SU-DHL-6 (cell line): ENCODE data around the gene NBEA.

Source experiments
- H2AFZ ChIP-seq: fragments of 200-600 bp; sonication (generic); 2 replicates; pipeline ENCODE4 v1.6.1; 2014; ENCODE audit warnings: low read depth, mild to moderate bottlenecking, moderate library complexity, mixed read lengths, antibody characterized with exemption, low read length; ENCODE audit not compliant: severe bottlenecking
- H3F3A ChIP-seq: fragments of 200-600 bp; shearing (Covaris generic); 2 replicates; pipeline ENCODE4 v1.6.0; 2016; ENCODE audit warnings: antibody characterized with exemption, mild to moderate bottlenecking; ENCODE audit not compliant: insufficient read depth
- H3K27ac ChIP-seq: fragments of 200-600 bp; sonication (generic); 2 replicates; pipeline ENCODE4 v1.5.1; 2016; ENCODE audit warnings: low read depth, mild to moderate bottlenecking, low read length, moderate library complexity, mixed read lengths
- H3K27me3 ChIP-seq: fragments of 200-600 bp; sonication (generic), shearing (Covaris generic); 2 replicates; pipeline ENCODE4 v1.6.0; 2014; ENCODE audit warnings: mild to moderate bottlenecking, low read length
- H3K36me3 ChIP-seq: fragments of 200-600 bp; sonication (generic); 2 replicates; pipeline ENCODE4 v1.6.1; 2014; ENCODE audit warnings: mild to moderate bottlenecking, low read length, mixed read lengths
- H3K4me2 ChIP-seq: fragments of 300-600, 200-600 bp; shearing (Covaris generic), sonication (generic); 2 replicates; pipeline ENCODE4 v1.6.0; 2014; ENCODE audit warnings: low read length, low read depth, mild to moderate bottlenecking; ENCODE audit not compliant: poor library complexity, severe bottlenecking
- H3K4me3 ChIP-seq: fragments of 200-600 bp; sonication (generic); 2 replicates; pipeline ENCODE4 v1.5.1; 2014; ENCODE audit warnings: antibody characterized with exemption, low read length, mild to moderate bottlenecking, mixed read lengths; ENCODE audit not compliant: insufficient read depth, poor library complexity, severe bottlenecking
- H3K79me2 ChIP-seq: fragments of 200-600 bp; sonication (generic); 2 replicates; pipeline ENCODE4 v1.6.1; 2014; ENCODE audit warnings: mild to moderate bottlenecking, low read length, moderate library complexity; ENCODE audit not compliant: insufficient read depth
- H3K9ac ChIP-seq: fragments of 200-600 bp; sonication (generic); 2 replicates; pipeline ENCODE4 v1.7.0; 2014; ENCODE audit warnings: mild to moderate bottlenecking, low read length
- H3K9me2 ChIP-seq: fragments of 200-600 bp; sonication (generic); replicated peaks from 2 replicates; pipeline ENCODE4 v1.6.1; 2014; ENCODE audit warnings: low read length; ENCODE audit not compliant: insufficient read depth
- H3K9me3 ChIP-seq: fragments of 200-600 bp; sonication (generic); 2 replicates; pipeline ENCODE4 v1.6.1; 2014; ENCODE audit warnings: low read length, mixed read lengths; ENCODE audit not compliant: insufficient read depth
- H4K20me1 ChIP-seq: fragments of 200-600 bp; sonication (generic); 2 replicates; pipeline ENCODE4 v1.6.1; 2014; ENCODE audit warnings: low read depth, mild to moderate bottlenecking, antibody characterized with exemption, low read length, moderate library complexity, mixed read lengths
- EZH2phosphoT487 ChIP-seq: fragments of 200-600 bp; sonication (generic), shearing (Covaris generic); conservative IDR thresholded peaks from 2 replicates; pipeline ENCODE4 v1.6.1; 2018; ENCODE audit warnings: mild to moderate bottlenecking, antibody characterized with exemption, low read length, moderate library complexity, mixed read lengths
- TF ChIP-seq, protein P1 (sequence below): fragments of 200-600 bp; sonication (generic); IDR thresholded peaks from one replicate; pipeline ENCODE4 v1.5.1; 2017; ENCODE audit warnings: antibody characterized with exemption, mild to moderate bottlenecking, low read length, moderate library complexity; ENCODE audit not compliant: insufficient read depth, poor library complexity, severe bottlenecking

The NBEA gene

DNA sequence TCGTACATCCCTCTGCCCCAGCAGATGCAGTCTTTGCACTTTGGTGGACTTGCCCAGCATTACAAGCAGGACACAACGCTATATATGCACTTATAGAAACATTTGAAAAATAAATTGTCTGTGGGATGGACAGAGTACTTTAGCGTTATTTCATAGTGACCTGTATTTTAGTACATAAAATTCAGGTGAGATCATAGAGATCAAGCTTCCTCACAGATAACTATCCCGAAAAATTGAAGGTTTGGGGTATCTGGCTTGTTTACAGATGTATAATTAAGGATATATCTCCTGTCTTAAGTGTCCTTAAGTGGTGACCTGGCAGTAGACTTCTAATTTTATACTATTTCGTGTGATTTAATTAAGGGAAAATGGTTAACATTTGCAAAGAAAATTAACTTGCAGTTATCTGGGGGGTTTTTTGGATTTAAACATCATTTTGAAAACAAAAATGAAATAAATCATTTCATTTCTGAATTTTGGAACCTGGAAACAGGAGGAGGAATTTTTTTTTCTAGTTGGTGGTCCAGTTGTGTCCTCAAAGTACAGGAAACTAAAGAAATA is 535.4 kb downstream of the NBEA start:
- H3K27me3 ChIP-seq: no peaks in the 10 kb centered on the region
- no peaks in the 10 kb centered on the region for H3K36me3 ChIP-seq
- peaks cover 8% of the 10 kb centered on the region; the same call in 1 of the 2 replicates for H3F3A ChIP-seq
- no peak for TF ChIP-seq EZH2phosphoT487
- TF ChIP-seq, protein P1, sequence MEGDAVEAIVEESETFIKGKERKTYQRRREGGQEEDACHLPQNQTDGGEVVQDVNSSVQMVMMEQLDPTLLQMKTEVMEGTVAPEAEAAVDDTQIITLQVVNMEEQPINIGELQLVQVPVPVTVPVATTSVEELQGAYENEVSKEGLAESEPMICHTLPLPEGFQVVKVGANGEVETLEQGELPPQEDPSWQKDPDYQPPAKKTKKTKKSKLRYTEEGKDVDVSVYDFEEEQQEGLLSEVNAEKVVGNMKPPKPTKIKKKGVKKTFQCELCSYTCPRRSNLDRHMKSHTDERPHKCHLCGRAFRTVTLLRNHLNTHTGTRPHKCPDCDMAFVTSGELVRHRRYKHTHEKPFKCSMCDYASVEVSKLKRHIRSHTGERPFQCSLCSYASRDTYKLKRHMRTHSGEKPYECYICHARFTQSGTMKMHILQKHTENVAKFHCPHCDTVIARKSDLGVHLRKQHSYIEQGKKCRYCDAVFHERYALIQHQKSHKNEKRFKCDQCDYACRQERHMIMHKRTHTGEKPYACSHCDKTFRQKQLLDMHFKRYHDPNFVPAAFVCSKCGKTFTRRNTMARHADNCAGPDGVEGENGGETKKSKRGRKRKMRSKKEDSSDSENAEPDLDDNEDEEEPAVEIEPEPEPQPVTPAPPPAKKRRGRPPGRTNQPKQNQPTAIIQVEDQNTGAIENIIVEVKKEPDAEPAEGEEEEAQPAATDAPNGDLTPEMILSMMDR: no peak
- H3K9me3 ChIP-seq: no peaks in the 10 kb centered on the region
- H3K27ac ChIP-seq: peak overlapping the region; percentile 75
- no peaks in the 10 kb centered on the region for H4K20me1 ChIP-seq
- H3K9ac ChIP-seq: peak overlapping the region; percentile 69
- H3K9me2 ChIP-seq: no peaks in the 10 kb centered on the region
- peak overlapping the region; percentile 66 for H3K4me3 ChIP-seq
- H3K79me2 ChIP-seq: peaks cover 13% of the 10 kb centered on the region; the same call in 1 of the 2 replicates
- H3K4me2 ChIP-seq: peak overlapping the region; percentile 63
- no peak overlapping the region for H2AFZ ChIP-seq

DNA sequence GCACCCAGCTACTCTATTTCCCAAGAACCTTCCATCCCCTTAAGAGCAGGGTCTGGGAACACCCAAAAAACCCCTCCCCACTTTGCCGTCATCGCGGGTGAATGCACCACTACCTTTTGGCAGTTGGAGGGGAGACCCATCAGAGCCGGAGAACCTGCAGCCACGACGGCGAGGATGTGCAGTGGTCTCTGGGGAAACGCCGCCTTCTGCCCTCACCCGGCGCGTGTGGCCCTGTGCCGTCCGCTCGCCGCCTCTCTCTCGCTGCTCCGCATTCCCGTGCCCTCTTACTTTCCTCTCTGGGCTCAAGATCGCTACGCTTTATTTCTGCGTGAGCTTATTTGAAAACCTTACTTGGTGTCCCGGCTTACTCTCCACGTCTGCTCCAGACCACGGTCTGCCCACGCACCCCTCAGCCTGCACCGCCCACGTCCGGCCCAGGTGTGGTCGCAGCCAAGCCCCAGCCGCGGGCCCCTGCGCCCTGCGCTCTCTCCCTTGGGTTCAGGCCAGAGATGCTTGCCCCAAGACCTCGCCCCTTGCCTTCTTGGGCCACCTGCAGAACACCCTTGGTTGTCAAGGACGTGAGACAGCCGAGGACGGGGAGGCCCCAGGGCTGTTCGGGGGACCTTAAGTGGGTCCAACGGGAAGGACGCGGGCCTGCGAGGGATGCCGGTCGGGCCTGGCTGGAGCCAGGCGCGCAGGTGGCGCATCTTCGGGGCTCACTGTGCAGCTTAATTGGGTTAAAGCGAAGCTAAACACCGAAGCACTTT is 536.4 kb downstream of the NBEA start:
- no peak overlapping the region for H2AFZ ChIP-seq
- H3F3A ChIP-seq: peaks cover 5% of the 10 kb centered on the region; the same call in 1 of the 2 replicates
- H3K9ac ChIP-seq: peak overlapping the region; percentile 69
- peaks cover 13% of the 10 kb centered on the region; the same call in 1 of the 2 replicates for H3K79me2 ChIP-seq
- no peaks in the 10 kb centered on the region for H3K27me3 ChIP-seq
- TF ChIP-seq, protein P1: no peak
- no peak for TF ChIP-seq EZH2phosphoT487
- no peaks in the 10 kb centered on the region for H4K20me1 ChIP-seq
- peak overlapping the region; percentile 75 for H3K27ac ChIP-seq
- peak overlapping the region; percentile 66 for H3K4me3 ChIP-seq
- no peaks in the 10 kb centered on the region for H3K36me3 ChIP-seq
- H3K4me2 ChIP-seq: peak overlapping the region; percentile 63
- no peaks in the 10 kb centered on the region for H3K9me3 ChIP-seq
- no peaks in the 10 kb centered on the region for H3K9me2 ChIP-seq

DNA sequence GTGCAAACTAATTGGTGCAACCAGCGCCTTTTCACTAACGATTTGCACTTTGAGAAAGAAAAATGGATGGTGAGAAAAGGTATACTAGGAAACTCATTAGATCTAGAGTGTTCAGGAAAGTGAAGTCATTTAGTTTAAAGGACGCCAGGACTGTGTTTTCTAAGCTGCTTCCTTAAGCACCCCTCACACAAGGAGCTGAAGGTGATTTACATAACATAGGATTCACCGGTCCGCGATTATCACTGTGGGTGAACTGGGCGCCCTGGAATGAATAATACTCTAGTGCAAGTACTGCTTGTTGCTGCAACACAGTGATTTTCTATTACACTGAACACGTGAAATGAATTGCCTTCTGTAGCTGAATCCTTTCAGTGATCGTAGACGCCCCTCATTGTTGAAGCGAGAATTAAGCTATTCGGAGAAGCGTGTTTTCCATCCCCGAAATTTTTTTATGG is 537.0 kb downstream of the NBEA start:
- Histone ChIP-seq H3K4me3 (no peak overlapping the region), H3K27me3 (no peaks in the 10 kb centered on the region)

More for the DNA sequence above, 537.0 kb downstream of the NBEA start:
- no peaks in the 10 kb centered on the region for H3K36me3 ChIP-seq
- no peak overlapping the region for H3K9ac ChIP-seq
- H3K4me2 ChIP-seq: peak overlapping the region; percentile 63
- H4K20me1 ChIP-seq: no peaks in the 10 kb centered on the region
- peak overlapping the region; percentile 75 for H3K27ac ChIP-seq
- peaks cover 7% of the 10 kb centered on the region; the same call in 1 of the 2 replicates for H3K79me2 ChIP-seq
- no peaks in the 10 kb centered on the region for H3K9me2 ChIP-seq
- TF ChIP-seq, protein P1: no peak
- no peak for TF ChIP-seq EZH2phosphoT487
- no peak overlapping the region for H2AFZ ChIP-seq
- no peaks in the 10 kb centered on the region for H3K9me3 ChIP-seq
- H3F3A ChIP-seq: peaks cover 5% of the 10 kb centered on the region; the same call in 1 of the 2 replicates
